Heart left ventricle (tissue), 13 donors: Measurements from ENCODE around the gene RHBDL2.

ENCODE experiments used
- CTCF ChIP-seq, 12 donors: fragments of 200-600 bp; sonication (generic) in 4 of 12; IDR thresholded peaks; one replicate each; pipeline versions ENCODE4 v1.5.0 to v1.8.0; 2018 to 2022; ENCODE audit warnings: antibody characterized with exemption in 12 of 12, mild to moderate bottlenecking in 5 of 12
- POLR2A ChIP-seq, 2 donors: fragments of 450-650 bp; IDR thresholded peaks; one replicate each; pipeline ENCODE4 v1.6.1; 2017; ENCODE audit warnings: antibody characterized with exemption in 2 of 2, mild to moderate bottlenecking in 2 of 2, moderate library complexity in 2 of 2
- donor health status: ischemic (EF 13 %, LVEDD 7.1; RV severe dilation, severe dysfunction).
- donor health status: DM: no; HTN: yes; CAD: no.
- donor health status: DM: no; HTN: no; CAD: no.
- donor health status: ischemic (EF 25% LVEDD 6.9; RV normal size, moderate dysfunction).
- donor health status: ischemic (EF 25% LVEDD 5.7; RV mildly dilated, moderate dysfunction).
- donor health status: ischemic (EF 35%, LVEDD 5.7; RV mildly dilated, moderate dysfunction).
- donor health status: nonischemic (EF 11% LVEDD 7.7; RV severe dilation, severe dysfunction).
- donor health status: DM: yes; HTN: yes; CAD: no.
- donor health status: PGD.
- donor health status: ischemic (EF 29% LVEDD 5.4; RV normal size, mild dysfunction).
- donor health status: nonischemic (EF 23%, LVEDD 6.1; RV moderate dilation, normal function).

- no peak for TF ChIP-seq CTCF (IDR thresholded peaks at IDR 0.05)
- TF ChIP-seq POLR2A (IDR thresholded peaks at IDR 0.05): no peak
Measured at GRCh38 chr1:38929476-38929875, 12.2 kb downstream of the RHBDL2 start.
